GM12801 (cell line): ENCODE data around the gene AVPI1.

Source experiments
- CTCF ChIP-seq: IDR thresholded peaks from one replicate; pipeline ENCODE4 v1.5.1; 2011; ENCODE audit warnings: control low read depth; ENCODE audit not compliant: insufficient read length; ENCODE audit errors: extremely low read depth

Gene AVPI1

GRCh38 chr10:97708976-97709946 is 22.2 kb upstream of the AVPI1 start:
- no peak for TF ChIP-seq CTCF

GRCh38 chr10:97708167-97708566 is 21.1 kb upstream of the AVPI1 start:
- TF ChIP-seq CTCF: no peak

GRCh38 chr10:97707134-97707861 is 20.3 kb upstream of the AVPI1 start:
- TF ChIP-seq CTCF: no peak

- no peak for TF ChIP-seq CTCF
These were observed 18.1 kb upstream of the AVPI1 start for GRCh38 chr10:97705006-97705670.

- TF ChIP-seq CTCF: no peak
These were observed 17.3 kb upstream of the AVPI1 start for GRCh38 chr10:97704341-97704740.

GRCh38 chr10:97703398-97704067 is 16.5 kb upstream of the AVPI1 start:
- no peak for TF ChIP-seq CTCF
